ENCODE data around the gene IQSEC3. TPM values are rescaled to one million over a fixed set of nuclear protein-coding genes. Genes with fewer than 3 reads are reported as not detected.
A peak's percentile ranks its signal among the peaks of the same experiment; 100 is the strongest.

The IQSEC3 gene
- total and polyA plus RNA-seq, 4 donors = 0.29 to 7.5 (median 1.5) TPM

DNA sequence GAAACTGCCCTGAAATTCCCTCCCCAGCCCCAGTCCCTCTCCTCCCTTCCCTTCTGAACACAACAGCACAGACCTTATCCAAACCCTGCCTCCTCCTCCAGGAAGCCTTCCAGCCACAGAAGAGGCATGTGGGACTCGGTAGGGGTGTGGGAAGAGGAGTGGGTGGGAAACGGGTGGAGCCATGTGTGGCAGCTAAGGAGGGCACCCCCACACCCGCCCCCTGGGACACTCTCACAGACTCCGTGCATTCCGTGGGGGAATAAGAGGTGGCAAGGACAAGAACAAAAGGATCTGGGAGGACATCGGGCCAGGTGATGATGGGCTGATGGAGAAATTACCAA, 123.0 kb downstream of the IQSEC3 start:
- H3K4me3 ChIP-seq = no peak overlapping the region
- no peak for ATAC-seq (ENCODE audit: insufficient read depth, low FRiP score)

GRCh38 chr12:190881-191280, 124.3 kb downstream of the IQSEC3 start:
- Histone ChIP-seq H3K27me3 (ENCODE audit: control insufficient read depth in 3 of 3, insufficient read depth in 3 of 3, low read length in 2 of 3) (peaks cover 0 to 2% (median 0%) of the 10 kb centered on the region in 3 donors), H3K4me3 (no peak overlapping the region), H3K36me3 (ENCODE audit: control insufficient read depth in 4 of 4, insufficient read depth in 4 of 4, low read length in 4 of 4) (no peaks in the 10 kb centered on the region), H3K9me3 (ENCODE audit: control insufficient read depth in 4 of 4, insufficient read depth in 3 of 4, low read length in 3 of 4) (peaks cover 0 to 2% (median 0%) of the 10 kb centered on the region in 4 donors), H3K4me1 (ENCODE audit: control insufficient read depth in 5 of 5, insufficient read depth in 5 of 5, low read length in 5 of 5) (peaks cover 0 to 19% (median 2%) of the 10 kb centered on the region in 5 donors), H3K27ac (ENCODE audit: low read depth in 1 of 2, low read length in 1 of 2) (no peak overlapping the region), H3K9ac (ENCODE audit: insufficient read depth in 1 of 2, low read length in 2 of 2) (no peak overlapping the region)
- WGBS, 2 donors = 92 to 94% methylated on average over 8 of the region's 8 CpGs
- ATAC-seq (ENCODE audit: insufficient read depth, low FRiP score) (no peak), DNase-seq (no peak)
- TF ChIP-seq, protein P1, sequence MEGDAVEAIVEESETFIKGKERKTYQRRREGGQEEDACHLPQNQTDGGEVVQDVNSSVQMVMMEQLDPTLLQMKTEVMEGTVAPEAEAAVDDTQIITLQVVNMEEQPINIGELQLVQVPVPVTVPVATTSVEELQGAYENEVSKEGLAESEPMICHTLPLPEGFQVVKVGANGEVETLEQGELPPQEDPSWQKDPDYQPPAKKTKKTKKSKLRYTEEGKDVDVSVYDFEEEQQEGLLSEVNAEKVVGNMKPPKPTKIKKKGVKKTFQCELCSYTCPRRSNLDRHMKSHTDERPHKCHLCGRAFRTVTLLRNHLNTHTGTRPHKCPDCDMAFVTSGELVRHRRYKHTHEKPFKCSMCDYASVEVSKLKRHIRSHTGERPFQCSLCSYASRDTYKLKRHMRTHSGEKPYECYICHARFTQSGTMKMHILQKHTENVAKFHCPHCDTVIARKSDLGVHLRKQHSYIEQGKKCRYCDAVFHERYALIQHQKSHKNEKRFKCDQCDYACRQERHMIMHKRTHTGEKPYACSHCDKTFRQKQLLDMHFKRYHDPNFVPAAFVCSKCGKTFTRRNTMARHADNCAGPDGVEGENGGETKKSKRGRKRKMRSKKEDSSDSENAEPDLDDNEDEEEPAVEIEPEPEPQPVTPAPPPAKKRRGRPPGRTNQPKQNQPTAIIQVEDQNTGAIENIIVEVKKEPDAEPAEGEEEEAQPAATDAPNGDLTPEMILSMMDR (IDR thresholded peaks at IDR 0.05; ENCODE audit: control extremely low read depth, extremely low read depth) = no peak

More for the DNA sequence above, 123.0 kb downstream of the IQSEC3 start:
- WGBS, 2 donors = 75 to 84% methylated on average over 6 of the region's 6 CpGs
- Histone ChIP-seq H3K9ac (ENCODE audit: insufficient read depth in 1 of 2, low read length in 2 of 2) (peak overlapping the region in 1 of 2 donors; percentile 49), H3K4me1 (ENCODE audit: control insufficient read depth in 5 of 5, insufficient read depth in 5 of 5, low read length in 5 of 5) (peaks cover 0 to 6% (median 1%) of the 10 kb centered on the region in 5 donors), H3K27me3 (ENCODE audit: control insufficient read depth in 3 of 3, insufficient read depth in 3 of 3, low read length in 2 of 3) (peaks cover 0 to 2% (median 0%) of the 10 kb centered on the region in 3 donors), H3K9me3 (ENCODE audit: control insufficient read depth in 4 of 4, insufficient read depth in 3 of 4, low read length in 3 of 4) (peaks cover 0 to 2% (median 0%) of the 10 kb centered on the region in 4 donors), H3K36me3 (ENCODE audit: control insufficient read depth in 4 of 4, insufficient read depth in 4 of 4, low read length in 4 of 4) (no peaks in the 10 kb centered on the region), H3K27ac (ENCODE audit: low read depth in 1 of 2, low read length in 1 of 2) (no peak overlapping the region)
- TF ChIP-seq, protein P1 (IDR thresholded peaks at IDR 0.05; ENCODE audit: control extremely low read depth, extremely low read depth) = no peak
- no peak for DNase-seq

GRCh38 chr12:191541-191940, 125.0 kb downstream of the IQSEC3 start:
- H3K27me3 ChIP-seq (ENCODE audit: control insufficient read depth in 3 of 3, insufficient read depth in 3 of 3, low read length in 2 of 3) = peaks cover 0 to 2% (median 0%) of the 10 kb centered on the region in 3 donors
- DNase-seq = no peak
- peaks cover 0 to 2% (median 0%) of the 10 kb centered on the region in 4 donors for H3K9me3 ChIP-seq (ENCODE audit: control insufficient read depth in 4 of 4, insufficient read depth in 3 of 4, low read length in 3 of 4)
- ATAC-seq (ENCODE audit: insufficient read depth, low FRiP score) = no peak
- 83 to 88% methylated on average over 3 of the region's 3 CpGs for WGBS, 2 donors
- H3K9ac ChIP-seq (ENCODE audit: insufficient read depth in 1 of 2, low read length in 2 of 2) = no peak overlapping the region
- no peaks in the 10 kb centered on the region for H3K36me3 ChIP-seq (ENCODE audit: control insufficient read depth in 4 of 4, insufficient read depth in 4 of 4, low read length in 4 of 4)
- H3K4me1 ChIP-seq (ENCODE audit: control insufficient read depth in 5 of 5, insufficient read depth in 5 of 5, low read length in 5 of 5) = peaks cover 0 to 19% (median 2%) of the 10 kb centered on the region in 5 donors
- TF ChIP-seq, protein P1 (IDR thresholded peaks at IDR 0.05; ENCODE audit: control extremely low read depth, extremely low read depth) = no peak
- H3K27ac ChIP-seq (ENCODE audit: low read depth in 1 of 2, low read length in 1 of 2) = no peak overlapping the region
- no peak overlapping the region for H3K4me3 ChIP-seq

DNA sequence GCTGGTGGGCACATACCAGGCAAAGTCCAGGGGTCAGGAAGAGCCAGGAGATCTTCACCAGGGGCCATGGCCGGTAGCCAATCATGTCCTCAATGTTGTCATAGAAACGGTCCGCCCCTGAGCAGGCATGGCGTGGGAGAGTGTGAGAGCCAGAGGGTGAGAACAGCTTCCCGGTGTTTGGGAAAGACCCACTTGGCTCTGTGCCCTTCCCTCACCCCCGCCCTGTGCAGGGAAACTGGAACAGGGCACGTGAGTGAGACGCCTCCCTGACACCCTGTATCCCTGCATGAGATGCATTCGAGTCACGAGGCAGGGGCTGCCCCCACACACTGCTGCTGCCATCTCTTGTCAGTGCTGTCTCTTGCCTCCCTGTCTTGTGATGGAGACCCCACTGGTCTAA, 126.7 kb downstream of the IQSEC3 start:
- TF ChIP-seq, protein P1 (IDR thresholded peaks at IDR 0.05; ENCODE audit: control extremely low read depth, extremely low read depth) = no peak
- Histone ChIP-seq H3K27ac (ENCODE audit: low read depth in 1 of 2, low read length in 1 of 2) (no peak overlapping the region), H3K4me1 (ENCODE audit: control insufficient read depth in 5 of 5, insufficient read depth in 5 of 5, low read length in 5 of 5) (peaks cover 0 to 19% (median 2%) of the 10 kb centered on the region in 5 donors), H3K4me3 (no peak overlapping the region), H3K9ac (ENCODE audit: insufficient read depth in 1 of 2, low read length in 2 of 2) (no peak overlapping the region), H3K9me3 (ENCODE audit: control insufficient read depth in 4 of 4, insufficient read depth in 3 of 4, low read length in 3 of 4) (peaks cover 0 to 2% (median 0%) of the 10 kb centered on the region in 4 donors), H3K27me3 (ENCODE audit: control insufficient read depth in 3 of 3, insufficient read depth in 3 of 3, low read length in 2 of 3) (peaks cover 0 to 2% (median 0%) of the 10 kb centered on the region in 3 donors), H3K36me3 (ENCODE audit: control insufficient read depth in 4 of 4, insufficient read depth in 4 of 4, low read length in 4 of 4) (no peaks in the 10 kb centered on the region)
- peak in 1 of 3 donors; percentile 39 for DNase-seq
- 51 to 81% methylated on average over 10 of the region's 10 CpGs for WGBS, 2 donors
- ATAC-seq (ENCODE audit: insufficient read depth, low FRiP score) = no peak
